IMR-90 (cell line): ENCODE results near the gene TRABD2A.

Experiments used
- POLR2A ChIP-seq: IDR thresholded peaks from 2 replicates; pipeline ENCODE4 v1.6.1; 2012; ENCODE audit warnings: mild to moderate bottlenecking, low read depth, low read length
- SMC3 ChIP-seq: fragments of 150-350 bp; IDR thresholded peaks from 2 replicates; pipeline ENCODE4 v1.6.1; 2016; ENCODE audit warnings: low read depth, mild to moderate bottlenecking, antibody characterized with exemption, low read length, moderate library complexity
- TF ChIP-seq, protein P1 (sequence below): conservative IDR thresholded peaks from 2 replicates; pipeline ENCODE4 v1.5.1; 2012; ENCODE audit warnings: mild to moderate bottlenecking, low read depth, low read length, improper control_type of control experiment

DNA sequence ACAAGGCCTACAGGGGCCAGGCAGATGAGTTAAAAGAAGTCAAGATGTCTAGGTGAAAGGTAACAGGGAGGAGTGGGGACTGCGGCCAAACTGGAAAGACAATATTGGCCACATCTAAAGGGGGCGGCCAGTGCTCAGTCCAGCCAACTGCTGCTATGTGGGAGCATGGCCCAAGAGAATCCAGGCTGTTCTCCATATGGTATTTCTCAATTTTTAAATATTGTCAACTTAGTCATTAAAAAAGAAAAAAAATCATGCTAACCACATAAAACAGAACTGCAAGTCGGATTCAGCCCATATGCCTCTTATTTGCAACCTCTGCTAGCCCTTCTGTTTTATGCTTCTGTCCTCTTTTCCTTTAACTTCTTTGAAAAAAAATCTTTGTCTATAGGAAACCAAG, 14.8 kb downstream of the TRABD2A start:
- TF ChIP-seq, protein P1, sequence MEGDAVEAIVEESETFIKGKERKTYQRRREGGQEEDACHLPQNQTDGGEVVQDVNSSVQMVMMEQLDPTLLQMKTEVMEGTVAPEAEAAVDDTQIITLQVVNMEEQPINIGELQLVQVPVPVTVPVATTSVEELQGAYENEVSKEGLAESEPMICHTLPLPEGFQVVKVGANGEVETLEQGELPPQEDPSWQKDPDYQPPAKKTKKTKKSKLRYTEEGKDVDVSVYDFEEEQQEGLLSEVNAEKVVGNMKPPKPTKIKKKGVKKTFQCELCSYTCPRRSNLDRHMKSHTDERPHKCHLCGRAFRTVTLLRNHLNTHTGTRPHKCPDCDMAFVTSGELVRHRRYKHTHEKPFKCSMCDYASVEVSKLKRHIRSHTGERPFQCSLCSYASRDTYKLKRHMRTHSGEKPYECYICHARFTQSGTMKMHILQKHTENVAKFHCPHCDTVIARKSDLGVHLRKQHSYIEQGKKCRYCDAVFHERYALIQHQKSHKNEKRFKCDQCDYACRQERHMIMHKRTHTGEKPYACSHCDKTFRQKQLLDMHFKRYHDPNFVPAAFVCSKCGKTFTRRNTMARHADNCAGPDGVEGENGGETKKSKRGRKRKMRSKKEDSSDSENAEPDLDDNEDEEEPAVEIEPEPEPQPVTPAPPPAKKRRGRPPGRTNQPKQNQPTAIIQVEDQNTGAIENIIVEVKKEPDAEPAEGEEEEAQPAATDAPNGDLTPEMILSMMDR, result no peak
- TF ChIP-seq SMC3 (no peak), POLR2A (no peak)
